NCI-H774 (cell line): ENCODE measurements around the gene RHOT1.

Source experiments
- DNase-seq: peaks from one replicate; lab custom pipeline; 2025; lab: John Stamatoyannopoulos, UW

The RHOT1 gene

DNA sequence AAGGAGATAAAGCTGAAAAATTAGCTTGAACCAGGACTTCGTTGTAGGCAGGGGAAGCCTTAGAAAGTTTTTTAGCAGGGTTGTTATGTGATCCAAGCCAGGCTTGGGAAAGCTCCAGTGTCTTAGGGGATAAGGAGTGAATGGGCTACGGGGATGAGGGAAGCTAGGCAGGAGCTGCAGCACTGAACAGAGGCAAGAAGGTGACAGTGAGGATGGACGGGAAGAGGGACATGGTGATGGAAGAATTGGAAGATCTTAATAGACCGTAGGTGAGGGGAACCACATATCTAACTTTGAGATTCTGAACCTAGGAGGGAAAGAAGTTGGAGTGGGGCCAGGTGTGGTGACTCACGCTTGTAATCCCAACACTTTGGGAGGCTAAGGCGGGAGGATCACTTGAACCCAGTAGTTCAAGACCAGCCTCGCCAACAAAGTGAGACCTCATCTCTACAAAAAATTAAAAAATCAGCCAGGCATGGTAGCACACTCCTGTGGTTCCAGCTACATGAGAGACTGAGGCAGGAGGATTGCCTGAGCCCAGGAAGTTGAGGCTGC is 126.5 kb downstream of the RHOT1 start:
- DNase-seq: no peak

DNA sequence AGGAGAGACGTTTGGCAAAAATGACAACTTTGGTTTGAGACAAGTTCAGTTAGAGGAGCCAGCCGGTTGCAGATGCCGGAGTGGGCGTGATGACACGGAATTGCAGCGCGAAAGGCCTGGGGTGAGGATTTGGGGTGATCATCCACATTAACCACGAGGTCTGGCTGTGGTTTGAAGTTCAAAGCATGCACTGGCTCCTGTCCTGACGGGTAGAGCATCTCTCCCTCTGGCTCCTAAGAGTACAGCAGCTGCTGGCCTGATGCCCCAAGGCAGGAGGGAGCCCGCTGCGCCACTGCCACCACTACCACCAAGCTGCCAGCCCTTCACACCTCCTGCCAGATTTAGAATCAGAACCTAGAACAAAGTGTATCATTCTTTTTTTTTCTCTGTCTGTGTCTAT is 127.1 kb downstream of the RHOT1 start:
- no peak for DNase-seq

DNA sequence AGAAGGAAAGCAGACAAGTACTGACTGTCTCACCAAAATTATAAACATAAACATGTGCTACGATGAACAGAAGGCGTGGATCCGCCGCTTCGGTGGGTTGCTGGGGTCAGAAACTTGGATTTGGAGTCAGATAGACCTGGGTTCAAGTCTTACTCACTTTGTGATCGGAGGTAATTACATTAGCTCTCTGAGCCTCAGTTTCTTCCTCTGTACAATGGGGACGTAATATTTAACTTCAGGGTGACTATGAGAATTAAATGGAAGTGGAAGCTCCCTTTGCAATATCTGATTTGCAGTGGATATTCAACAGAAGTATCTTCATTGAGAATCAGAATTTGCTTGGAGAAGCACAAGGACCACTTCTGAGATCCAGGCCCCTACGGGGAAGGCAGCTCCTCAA is 129.5 kb downstream of the RHOT1 start:
- no peak for DNase-seq

DNA sequence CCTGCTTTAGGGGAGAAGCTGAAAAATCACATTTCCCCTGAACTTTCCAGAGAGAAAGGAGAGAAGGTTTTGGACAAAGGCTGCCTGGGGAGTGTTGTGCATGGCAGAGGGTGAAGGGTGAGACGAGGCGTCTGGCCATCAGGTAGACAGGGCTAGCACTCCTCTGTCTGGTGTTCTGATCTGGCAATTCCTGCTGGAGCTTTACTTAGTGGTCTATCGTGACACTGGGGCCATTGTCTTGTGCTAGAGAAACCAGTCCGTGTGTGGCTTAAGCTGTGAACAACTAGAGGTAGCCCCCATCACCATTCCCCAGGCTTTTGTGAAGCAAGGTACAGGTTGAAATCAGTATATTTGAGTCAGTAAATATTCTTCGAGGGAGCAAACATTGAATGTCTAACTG is 131.8 kb downstream of the RHOT1 start:
- no peak for DNase-seq

DNA sequence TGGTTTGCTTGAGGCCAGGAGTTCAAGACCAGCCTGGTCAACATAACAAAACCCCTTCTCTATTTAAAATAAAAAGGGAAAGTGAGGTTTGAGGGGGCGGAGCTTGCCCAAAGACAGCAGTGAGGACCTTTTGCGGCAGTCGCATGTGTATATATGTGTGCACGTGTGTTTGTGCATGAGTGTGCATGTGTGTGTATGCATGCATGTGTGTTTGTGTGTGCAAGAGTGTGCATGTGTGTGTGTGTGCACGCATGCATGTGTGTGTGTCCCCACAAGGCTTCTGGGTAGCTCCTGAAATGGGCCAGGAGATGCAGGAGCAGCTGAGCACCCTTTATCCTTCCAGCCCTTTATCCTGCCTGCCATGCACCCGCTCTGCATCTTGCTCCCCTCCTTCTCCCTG is 132.3 kb downstream of the RHOT1 start:
- no peak for DNase-seq
